Measurements from ENCODE around the gene HPD. TPM values are rescaled to one million over a fixed set of nuclear protein-coding genes. Genes with fewer than 3 reads are reported as not detected.
"Not testable (repeated sequence)": the region's sequence is repeated elsewhere in the genome, so short reads cannot be mapped to it uniquely, and the experiment has no call there.

Gene HPD
- total and polyA plus RNA-seq, 4 donors = 0.88 to 4.0 (median 1.2) TPM; not detected in 1

DNA sequence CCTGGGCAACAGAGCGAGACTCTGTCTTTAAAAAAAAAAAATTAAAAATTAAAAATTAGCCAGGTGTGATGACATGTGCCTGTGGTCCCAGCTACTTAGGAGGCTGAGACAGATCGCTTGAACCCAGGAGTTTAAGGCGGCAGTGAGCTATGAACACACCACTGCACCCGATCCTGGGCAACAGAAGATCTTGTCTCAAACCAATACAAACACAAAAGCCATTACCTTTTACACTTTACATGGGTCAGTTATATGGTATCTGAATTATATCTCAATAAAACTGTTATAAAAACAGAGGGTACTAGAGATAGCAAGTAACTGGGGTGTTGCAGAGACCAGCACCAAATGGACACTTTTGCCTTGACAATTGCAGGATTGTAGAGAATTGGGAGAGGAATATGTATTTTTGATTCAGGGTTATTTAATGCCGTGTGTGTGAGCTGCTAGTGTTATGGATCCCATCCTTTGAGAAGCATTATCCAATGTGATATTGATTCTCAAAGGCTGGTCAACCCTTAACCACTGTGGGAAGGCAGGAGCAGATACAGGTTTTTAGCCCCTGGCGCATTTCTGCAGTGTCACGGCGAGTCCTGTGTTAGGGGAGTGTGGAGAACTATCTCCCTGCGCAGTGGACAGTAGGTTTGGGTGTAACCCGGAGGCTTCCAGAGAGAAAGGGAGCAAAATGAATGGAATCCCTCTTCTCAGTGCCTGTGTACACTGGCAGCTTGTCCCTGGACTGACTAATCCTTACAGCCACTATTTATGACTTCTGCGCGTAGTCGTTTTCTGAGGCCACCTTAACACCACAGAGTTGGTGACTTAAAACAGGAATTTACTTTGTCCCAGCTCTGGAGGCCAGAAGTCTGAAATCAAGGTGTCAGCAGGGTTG is 34.3 kb upstream of the HPD start:
- peaks cover 9 to 21% (median 14%) of the 10 kb centered on the region in 4 donors for H3K36me3 ChIP-seq (ENCODE audit: control insufficient read depth in 4 of 4, insufficient read depth in 4 of 4, low read length in 4 of 4)
- peaks cover 0 to 4% (median 0%) of the 10 kb centered on the region in 4 donors for H3K9me3 ChIP-seq (ENCODE audit: control insufficient read depth in 4 of 4, insufficient read depth in 3 of 4, low read length in 3 of 4)
- WGBS, 2 donors = 93 to 94% methylated on average over 13 of the region's 13 CpGs
- TF ChIP-seq, protein P1, sequence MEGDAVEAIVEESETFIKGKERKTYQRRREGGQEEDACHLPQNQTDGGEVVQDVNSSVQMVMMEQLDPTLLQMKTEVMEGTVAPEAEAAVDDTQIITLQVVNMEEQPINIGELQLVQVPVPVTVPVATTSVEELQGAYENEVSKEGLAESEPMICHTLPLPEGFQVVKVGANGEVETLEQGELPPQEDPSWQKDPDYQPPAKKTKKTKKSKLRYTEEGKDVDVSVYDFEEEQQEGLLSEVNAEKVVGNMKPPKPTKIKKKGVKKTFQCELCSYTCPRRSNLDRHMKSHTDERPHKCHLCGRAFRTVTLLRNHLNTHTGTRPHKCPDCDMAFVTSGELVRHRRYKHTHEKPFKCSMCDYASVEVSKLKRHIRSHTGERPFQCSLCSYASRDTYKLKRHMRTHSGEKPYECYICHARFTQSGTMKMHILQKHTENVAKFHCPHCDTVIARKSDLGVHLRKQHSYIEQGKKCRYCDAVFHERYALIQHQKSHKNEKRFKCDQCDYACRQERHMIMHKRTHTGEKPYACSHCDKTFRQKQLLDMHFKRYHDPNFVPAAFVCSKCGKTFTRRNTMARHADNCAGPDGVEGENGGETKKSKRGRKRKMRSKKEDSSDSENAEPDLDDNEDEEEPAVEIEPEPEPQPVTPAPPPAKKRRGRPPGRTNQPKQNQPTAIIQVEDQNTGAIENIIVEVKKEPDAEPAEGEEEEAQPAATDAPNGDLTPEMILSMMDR (IDR thresholded peaks at IDR 0.05; ENCODE audit: control extremely low read depth, extremely low read depth) = no peak
- H3K4me1 ChIP-seq (ENCODE audit: control insufficient read depth in 5 of 5, insufficient read depth in 5 of 5, low read length in 5 of 5) = peaks cover 0 to 17% (median 7%) of the 10 kb centered on the region in 5 donors
- H3K9ac ChIP-seq (ENCODE audit: insufficient read depth in 1 of 2, low read length in 2 of 2) = peak overlapping the region in 1 of 2 donors; percentile 18
- no peak for DNase-seq
- no peak overlapping the region for H3K4me3 ChIP-seq
- H3K27ac ChIP-seq (ENCODE audit: low read depth in 1 of 2, low read length in 1 of 2) = no peak overlapping the region
- H3K27me3 ChIP-seq (ENCODE audit: control insufficient read depth in 3 of 3, insufficient read depth in 3 of 3, low read length in 2 of 3) = peaks cover 0 to 2% (median 0%) of the 10 kb centered on the region in 3 donors
- no peak for ATAC-seq (ENCODE audit: insufficient read depth, low FRiP score)

DNA sequence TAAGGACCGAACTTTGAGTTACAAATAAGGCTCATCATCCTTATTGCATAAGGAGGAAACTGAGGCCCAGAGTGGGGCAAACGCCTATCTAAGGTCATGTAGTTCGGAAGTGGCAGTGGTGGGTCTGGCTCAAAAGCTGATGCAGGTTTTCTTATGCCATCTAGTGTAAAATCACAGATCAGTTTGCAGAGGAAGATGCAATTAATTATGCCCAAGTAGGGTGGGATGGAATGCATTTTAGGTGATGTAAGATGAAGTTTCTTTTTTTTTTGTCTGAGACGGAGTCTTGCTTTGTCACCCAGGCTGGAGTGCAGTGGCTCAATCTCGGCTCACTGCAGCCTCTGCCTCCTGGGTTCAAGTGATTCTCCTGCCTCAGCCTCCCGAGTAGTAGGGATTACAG is 31.0 kb upstream of the HPD start:
- peaks cover 0 to 11% (median 5%) of the 10 kb centered on the region in 4 donors for H3K36me3 ChIP-seq (ENCODE audit: control insufficient read depth in 4 of 4, insufficient read depth in 4 of 4, low read length in 4 of 4)
- H3K9me3 ChIP-seq (ENCODE audit: control insufficient read depth in 4 of 4, insufficient read depth in 3 of 4, low read length in 3 of 4); H3K27me3 ChIP-seq (ENCODE audit: control insufficient read depth in 3 of 3, insufficient read depth in 3 of 3, low read length in 2 of 3); H3K4me3 ChIP-seq; ATAC-seq (ENCODE audit: insufficient read depth, low FRiP score); DNase-seq: not testable (repeated sequence)
- H3K9ac ChIP-seq (ENCODE audit: insufficient read depth in 1 of 2, low read length in 2 of 2) = peak overlapping the region in 1 of 2 donors; percentile 98
- H3K4me1 ChIP-seq (ENCODE audit: control insufficient read depth in 5 of 5, insufficient read depth in 5 of 5, low read length in 5 of 5) = peaks cover 0 to 17% (median 7%) of the 10 kb centered on the region in 5 donors
- WGBS, 2 donors = 37 to 41% methylated on average over 6 of the region's 6 CpGs
- H3K27ac ChIP-seq (ENCODE audit: low read depth in 1 of 2, low read length in 1 of 2) = peak overlapping the region in 1 of 2 donors; percentile 99

DNA sequence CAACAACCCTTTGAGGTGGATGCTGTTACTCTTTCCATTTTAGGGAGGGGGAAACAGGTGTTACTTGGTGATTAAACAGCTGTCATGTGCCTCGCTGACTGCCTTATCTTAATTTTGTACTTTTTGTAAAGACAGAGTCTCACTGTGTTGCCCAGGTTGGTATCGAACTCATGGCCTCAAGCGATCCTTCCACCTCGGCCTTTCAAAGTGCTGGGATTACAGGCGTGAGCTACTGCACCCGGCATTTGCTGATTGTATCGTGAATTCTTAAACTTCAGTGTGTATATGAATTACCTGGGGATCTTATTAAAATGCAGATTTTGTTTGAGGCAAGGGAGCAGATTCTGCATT is 30.6 kb upstream of the HPD start:
- DNase-seq (peak in 1 of 3 donors; percentile 4), ATAC-seq (ENCODE audit: insufficient read depth, low FRiP score) (no peak)
- WGBS, 2 donors = 2 to 4% methylated on average over 7 of the region's 7 CpGs
- H3K4me3 ChIP-seq = peak overlapping the region; percentile 70
- H3K4me1 ChIP-seq (ENCODE audit: control insufficient read depth in 5 of 5, insufficient read depth in 5 of 5, low read length in 5 of 5) = peaks cover 0 to 17% (median 7%) of the 10 kb centered on the region in 5 donors
- H3K27me3 ChIP-seq (ENCODE audit: control insufficient read depth in 3 of 3, insufficient read depth in 3 of 3, low read length in 2 of 3) = peaks cover 0 to 6% (median 5%) of the 10 kb centered on the region in 3 donors
- peak overlapping the region; percentile 98 to 99 for H3K27ac ChIP-seq (ENCODE audit: low read depth in 1 of 2, low read length in 1 of 2)
- H3K9me3 ChIP-seq (ENCODE audit: control insufficient read depth in 4 of 4, insufficient read depth in 3 of 4, low read length in 3 of 4) = peaks cover 0 to 4% (median 0%) of the 10 kb centered on the region in 4 donors
- H3K36me3 ChIP-seq (ENCODE audit: control insufficient read depth in 4 of 4, insufficient read depth in 4 of 4, low read length in 4 of 4) = peaks cover 0 to 11% (median 4%) of the 10 kb centered on the region in 4 donors
- TF ChIP-seq, protein P1 (IDR thresholded peaks at IDR 0.05; ENCODE audit: control extremely low read depth, extremely low read depth) = no peak
- H3K9ac ChIP-seq (ENCODE audit: insufficient read depth in 1 of 2, low read length in 2 of 2) = peak overlapping the region; percentile 38 to 98

All from lung (tissue), 12 donors.